Gastroesophageal sphincter (tissue), 3 donors: ENCODE data around the gene OR2S2.

Experiments
- CTCF ChIP-seq, 4 experiments: fragments of 200-600 bp in 2 of 4; fragments of 450-650 bp in 2 of 4; sonication (generic) in 1 of 4; IDR thresholded peaks; one replicate each; pipeline ENCODE4 v1.5.1; 2017 to 2019; ENCODE audit warnings: antibody characterized with exemption in 4 of 4, mild to moderate bottlenecking in 2 of 4, moderate library complexity in 2 of 4
- POLR2AphosphoS5 ChIP-seq: sonication (generic); formaldehyde crosslinking; IDR thresholded peaks from one replicate; pipeline ENCODE4 v1.6.1; 2017; ENCODE audit warnings: antibody characterized with exemption

- TF ChIP-seq POLR2AphosphoS5 (no peak), CTCF (IDR thresholded peaks at IDR 0.05) (no peak)
Measured at GRCh38 chr9:35909274-35909673, 48.7 kb downstream of the OR2S2 start, which contains the start of gene SPAAR.
